GM18858 (cell line): Measurements from ENCODE around the gene EEF1E1.
"Not testable (repeated sequence)": the region's sequence is repeated elsewhere in the genome, so short reads cannot be mapped to it uniquely, and the experiment has no call there.

Experiments
- ATAC-seq: cut with Tn5 transposase; IDR thresholded peaks from one replicate; pipeline ENCODE4 v1.9.1; 2021; ENCODE audit not compliant: unreplicated experiment

Gene EEF1E1

GRCh38 chr6:8064638-8065518 is 37.5 kb downstream of the EEF1E1 start:
- ATAC-seq = no peak

- peak; percentile 80 for ATAC-seq
These were observed 38.3 kb downstream of the EEF1E1 start, which contains the start of gene BLOC1S5 for GRCh38 chr6:8063761-8064637. TSS of gene BLOC1S5 (minus strand) at chr6:8064389. CDS start at chr6:8064376, 13 bp downstream.

GRCh38 chr6:8061736-8062135 is 40.6 kb downstream of the EEF1E1 start:
- ATAC-seq = no peak

- ATAC-seq = no peak
These were observed 42.0 kb downstream of the EEF1E1 start for GRCh38 chr6:8060346-8060745.

- no peak for ATAC-seq
These were observed 43.2 kb downstream of the EEF1E1 start for GRCh38 chr6:8059129-8059528.

- ATAC-seq = no peak
These were observed 44.6 kb downstream of the EEF1E1 start for GRCh38 chr6:8057793-8058192.

- no peak for ATAC-seq
These were observed 45.1 kb downstream of the EEF1E1 start for GRCh38 chr6:8057263-8057662.

- ATAC-seq = no peak
These were observed 48.1 kb downstream of the EEF1E1 start for GRCh38 chr6:8054276-8054675.

- no peak for ATAC-seq
These were observed 54.6 kb downstream of the EEF1E1 start for GRCh38 chr6:8047541-8048292.

GRCh38 chr6:8045769-8046168 is 56.6 kb downstream of the EEF1E1 start:
- not testable (repeated sequence) for ATAC-seq

GRCh38 chr6:8043221-8043620 is 59.1 kb downstream of the EEF1E1 start:
- no peak for ATAC-seq

- ATAC-seq = no peak
These were observed 60.3 kb downstream of the EEF1E1 start for GRCh38 chr6:8041913-8042583.

GRCh38 chr6:8034107-8034506 is 68.2 kb downstream of the EEF1E1 start:
- ATAC-seq = not testable (repeated sequence)

GRCh38 chr6:8030920-8031319 is 71.4 kb downstream of the EEF1E1 start:
- no peak for ATAC-seq
